ENCODE results near the gene AQP12A. TPM values are rescaled to one million over a fixed set of nuclear protein-coding genes. Genes with fewer than 3 reads are reported as not detected.

The AQP12A gene
- total and polyA plus RNA-seq, 2 donors (not counting 1 experiment from before 2014, with no cell fraction given): not detected

GRCh38 chr2:240649331-240649730 lies 42.3 kb upstream of the AQP12A start:
- no peaks in the 10 kb centered on the region for H3K4me1 Mint-ChIP-seq
- ChIA-PET POLR2A (no interaction called here), CTCF (no interaction called here)
- H3K27ac Mint-ChIP-seq: no peak overlapping the region
- no peak overlapping the region for H2AFZ ChIP-seq (ENCODE audit: insufficient read depth, low read depth, low read length, poor library complexity, severe bottlenecking)
- H3K79me2 ChIP-seq (ENCODE audit: control insufficient read depth, insufficient read depth, low read length): no peaks in the 10 kb centered on the region
- no peak overlapping the region for H3K4me3 Mint-ChIP-seq
- ATAC-seq (ENCODE audit: low read depth): no peak
- H3K27ac ChIP-seq (ENCODE audit: low read length in 2 of 2): no peak overlapping the region
- WGBS (ENCODE audit: insufficient coverage): 69% methylated on average over 4 of the region's 7 CpGs
- TF ChIP-seq CTCF (IDR thresholded peaks at IDR 0.05): no peak
- no peak for TF ChIP-seq EZH2 (IDR thresholded peaks at IDR 0.05; ENCODE audit: borderline replicate concordance, insufficient read depth, low read depth, low read length, poor library complexity, severe bottlenecking)
- H3K27me3 Mint-ChIP-seq: peaks cover 40% of the 10 kb centered on the region
- peaks cover 0 to 11% (median 0%) of the 10 kb centered on the region in 3 donors for H3K9me3 ChIP-seq (ENCODE audit: control extremely low read depth in 1 of 3, control insufficient read depth in 2 of 3, insufficient read depth in 1 of 3, low read length in 2 of 3)
- no peaks in the 10 kb centered on the region for H3K9me3 Mint-ChIP-seq (ENCODE audit: insufficient read depth)
- H3K4me3 ChIP-seq (ENCODE audit: control extremely low read depth in 1 of 5, extremely low read depth in 1 of 5, insufficient read depth in 1 of 5, low read depth in 2 of 5, low read length in 4 of 5): no peak overlapping the region
- H3K36me3 ChIP-seq (replicated peaks in 1 of 2; ENCODE audit: control extremely low read depth in 1 of 2, control insufficient read depth in 1 of 2, extremely low read depth in 1 of 2, insufficient read depth in 2 of 2, low read length in 1 of 2): no peaks in the 10 kb centered on the region
- H3K4me1 ChIP-seq (ENCODE audit: control insufficient read depth in 2 of 2, insufficient read depth in 2 of 2, low read length in 2 of 2): no peaks in the 10 kb centered on the region
- no peak overlapping the region for H3K9ac ChIP-seq (ENCODE audit: low read length)
- no peak for DNase-seq
- intact Hi-C loops (cut with micrococcal nuclease): no loop called here
- H3K4me2 ChIP-seq (replicated peaks; ENCODE audit: low read depth, low read length, poor library complexity, severe bottlenecking): no peak overlapping the region
- H3K27me3 ChIP-seq (replicated peaks in 1 of 4; ENCODE audit: control extremely low read depth in 1 of 4, control insufficient read depth in 3 of 4, insufficient read depth in 4 of 4, low read length in 3 of 4): peaks cover 0 to 39% (median 5%) of the 10 kb centered on the region in 4 experiments
- H4K20me1 ChIP-seq (ENCODE audit: control insufficient read depth, insufficient read depth, low read length, poor library complexity, severe bottlenecking): no peaks in the 10 kb centered on the region

DNA sequence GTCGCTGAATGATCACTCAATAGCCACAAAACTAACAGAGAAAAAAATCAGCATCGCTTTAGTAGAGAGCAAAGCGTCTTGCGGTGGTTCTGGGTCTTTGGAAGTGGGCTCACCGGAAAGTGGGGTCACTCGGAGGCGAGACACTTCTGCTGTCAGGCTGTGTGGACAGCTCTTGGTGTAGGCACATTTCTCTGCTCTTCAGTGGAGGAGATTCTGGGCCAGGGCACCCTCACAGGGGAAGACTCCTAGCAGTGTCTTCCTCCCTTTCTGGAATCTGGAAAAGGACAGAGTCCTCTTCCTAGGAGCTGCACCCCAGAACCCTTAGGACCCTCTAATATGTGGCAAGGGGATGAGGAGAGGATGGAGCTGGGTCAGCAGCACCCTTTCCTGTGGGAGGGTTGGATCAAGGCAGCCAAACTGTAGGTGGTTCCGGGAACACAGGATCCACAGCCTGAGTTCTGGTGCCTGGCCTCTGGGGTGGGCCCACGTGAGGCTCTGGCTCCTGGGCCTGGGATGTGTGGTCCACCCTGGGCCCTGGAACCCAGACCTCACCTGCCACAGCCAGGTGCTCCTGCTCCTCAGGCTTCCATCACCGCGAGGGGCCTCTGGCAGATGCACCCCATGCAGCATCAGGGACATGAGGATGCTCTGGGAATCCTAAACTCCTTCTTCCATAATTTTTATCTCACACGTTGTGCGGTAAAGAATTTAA lies 41.3 kb upstream of the AQP12A start:
- TF ChIP-seq EZH2 (IDR thresholded peaks at IDR 0.05; ENCODE audit: borderline replicate concordance, insufficient read depth, low read depth, low read length, poor library complexity, severe bottlenecking) (no peak), CTCF (IDR thresholded peaks at IDR 0.05) (no peak)
- Mint-ChIP-seq H3K4me1 (peaks cover 3% of the 10 kb centered on the region), H3K4me3 (no peak overlapping the region), H3K27ac (no peak overlapping the region), H3K27me3 (peaks cover 50% of the 10 kb centered on the region), H3K9me3 (ENCODE audit: insufficient read depth) (no peaks in the 10 kb centered on the region)
- Histone ChIP-seq H3K9ac (ENCODE audit: low read length) (no peak overlapping the region), H3K36me3 (replicated peaks in 1 of 2; ENCODE audit: control extremely low read depth in 1 of 2, control insufficient read depth in 1 of 2, extremely low read depth in 1 of 2, insufficient read depth in 2 of 2, low read length in 1 of 2) (no peaks in the 10 kb centered on the region), H4K20me1 (ENCODE audit: control insufficient read depth, insufficient read depth, low read length, poor library complexity, severe bottlenecking) (no peaks in the 10 kb centered on the region), H3K4me2 (replicated peaks; ENCODE audit: low read depth, low read length, poor library complexity, severe bottlenecking) (no peak overlapping the region), H3K9me3 (ENCODE audit: control extremely low read depth in 1 of 3, control insufficient read depth in 2 of 3, insufficient read depth in 1 of 3, low read length in 2 of 3) (peaks cover 0 to 11% (median 0%) of the 10 kb centered on the region in 3 donors), H3K27me3 (replicated peaks in 1 of 4; ENCODE audit: control extremely low read depth in 1 of 4, control insufficient read depth in 3 of 4, insufficient read depth in 4 of 4, low read length in 3 of 4) (peaks cover 0 to 34% (median 5%) of the 10 kb centered on the region in 4 experiments), H3K4me3 (ENCODE audit: control extremely low read depth in 1 of 5, extremely low read depth in 1 of 5, insufficient read depth in 1 of 5, low read depth in 2 of 5, low read length in 4 of 5) (no peak overlapping the region), H3K27ac (ENCODE audit: low read length in 2 of 2) (no peak overlapping the region), H2AFZ (ENCODE audit: insufficient read depth, low read depth, low read length, poor library complexity, severe bottlenecking) (no peak overlapping the region), H3K79me2 (ENCODE audit: control insufficient read depth, insufficient read depth, low read length) (no peaks in the 10 kb centered on the region), H3K4me1 (ENCODE audit: control insufficient read depth in 2 of 2, insufficient read depth in 2 of 2, low read length in 2 of 2) (no peaks in the 10 kb centered on the region)
- 96% methylated on average over 11 of the region's 13 CpGs for WGBS (ENCODE audit: insufficient coverage)
- ATAC-seq (ENCODE audit: low read depth) (no peak), DNase-seq (no peak)
- intact Hi-C loops (cut with micrococcal nuclease): no loop called here
- ChIA-PET POLR2A (no interaction called here), CTCF (no interaction called here)
